Measurements from ENCODE around the gene ZC3H10.
"Not testable (repeated sequence)": the region's sequence is repeated elsewhere in the genome, so short reads cannot be mapped to it uniquely, and the experiment has no call there.

DNA sequence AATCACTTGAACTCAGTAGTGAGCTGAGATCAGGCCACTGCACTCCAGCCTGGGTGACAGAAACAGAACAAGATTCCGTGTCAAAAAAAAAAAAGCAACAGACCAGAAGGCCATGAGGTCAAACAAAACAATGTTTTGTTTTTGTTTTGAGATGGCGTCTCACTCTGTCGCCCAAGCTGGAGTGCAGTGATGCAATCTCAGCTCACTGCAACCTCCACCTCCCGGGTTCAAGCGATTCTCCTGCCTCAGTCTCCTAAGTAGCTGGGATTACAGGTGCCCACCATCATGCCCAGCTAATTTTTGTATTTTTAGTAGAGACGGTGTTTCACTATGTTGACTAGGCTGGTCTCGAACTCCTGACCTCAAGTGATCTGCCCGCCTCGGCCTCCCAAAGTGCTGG, 40.1 kb upstream of the ZC3H10 start:
- TF ChIP-seq, protein P1, sequence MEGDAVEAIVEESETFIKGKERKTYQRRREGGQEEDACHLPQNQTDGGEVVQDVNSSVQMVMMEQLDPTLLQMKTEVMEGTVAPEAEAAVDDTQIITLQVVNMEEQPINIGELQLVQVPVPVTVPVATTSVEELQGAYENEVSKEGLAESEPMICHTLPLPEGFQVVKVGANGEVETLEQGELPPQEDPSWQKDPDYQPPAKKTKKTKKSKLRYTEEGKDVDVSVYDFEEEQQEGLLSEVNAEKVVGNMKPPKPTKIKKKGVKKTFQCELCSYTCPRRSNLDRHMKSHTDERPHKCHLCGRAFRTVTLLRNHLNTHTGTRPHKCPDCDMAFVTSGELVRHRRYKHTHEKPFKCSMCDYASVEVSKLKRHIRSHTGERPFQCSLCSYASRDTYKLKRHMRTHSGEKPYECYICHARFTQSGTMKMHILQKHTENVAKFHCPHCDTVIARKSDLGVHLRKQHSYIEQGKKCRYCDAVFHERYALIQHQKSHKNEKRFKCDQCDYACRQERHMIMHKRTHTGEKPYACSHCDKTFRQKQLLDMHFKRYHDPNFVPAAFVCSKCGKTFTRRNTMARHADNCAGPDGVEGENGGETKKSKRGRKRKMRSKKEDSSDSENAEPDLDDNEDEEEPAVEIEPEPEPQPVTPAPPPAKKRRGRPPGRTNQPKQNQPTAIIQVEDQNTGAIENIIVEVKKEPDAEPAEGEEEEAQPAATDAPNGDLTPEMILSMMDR (IDR thresholded peaks at IDR 0.05), result not testable (repeated sequence)
- TF ChIP-seq ZNF423 (CRISPR knock-in tag; IDR thresholded peaks at IDR 0.05); ZNF671 (CRISPR knock-in tag; IDR thresholded peaks at IDR 0.05); NFYB (CRISPR knock-in tag; conservative IDR thresholded peaks at IDR 0.05; ENCODE audit: low read depth); CBFB (CRISPR knock-in tag; IDR thresholded peaks at IDR 0.05; ENCODE audit: low read depth); TCF7 (CRISPR knock-in tag; IDR thresholded peaks at IDR 0.05; ENCODE audit: low read depth); ESRRA (CRISPR knock-in tag; IDR thresholded peaks at IDR 0.05; ENCODE audit: borderline replicate concordance); PRRX2 (CRISPR knock-in tag; IDR thresholded peaks at IDR 0.05): not testable (repeated sequence)
- TF ChIP-seq, protein P2, sequence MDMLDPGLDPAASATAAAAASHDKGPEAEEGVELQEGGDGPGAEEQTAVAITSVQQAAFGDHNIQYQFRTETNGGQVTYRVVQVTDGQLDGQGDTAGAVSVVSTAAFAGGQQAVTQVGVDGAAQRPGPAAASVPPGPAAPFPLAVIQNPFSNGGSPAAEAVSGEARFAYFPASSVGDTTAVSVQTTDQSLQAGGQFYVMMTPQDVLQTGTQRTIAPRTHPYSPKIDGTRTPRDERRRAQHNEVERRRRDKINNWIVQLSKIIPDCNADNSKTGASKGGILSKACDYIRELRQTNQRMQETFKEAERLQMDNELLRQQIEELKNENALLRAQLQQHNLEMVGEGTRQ (CRISPR knock-in tag; IDR thresholded peaks at IDR 0.05), result not testable (repeated sequence)
- TF ChIP-seq, protein P3, sequence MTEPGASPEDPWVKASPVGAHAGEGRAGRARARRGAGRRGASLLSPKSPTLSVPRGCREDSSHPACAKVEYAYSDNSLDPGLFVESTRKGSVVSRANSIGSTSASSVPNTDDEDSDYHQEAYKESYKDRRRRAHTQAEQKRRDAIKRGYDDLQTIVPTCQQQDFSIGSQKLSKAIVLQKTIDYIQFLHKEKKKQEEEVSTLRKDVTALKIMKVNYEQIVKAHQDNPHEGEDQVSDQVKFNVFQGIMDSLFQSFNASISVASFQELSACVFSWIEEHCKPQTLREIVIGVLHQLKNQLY (CRISPR knock-in tag; IDR thresholded peaks at IDR 0.05), result not testable (repeated sequence)

All from WTC11 (cell line).